Central memory CD8-positive, alpha-beta T cell (primary cell): ENCODE measurements around the gene IREB2.
"Not testable (repeated sequence)": the region's sequence is repeated elsewhere in the genome, so short reads cannot be mapped to it uniquely, and the experiment has no call there.

ENCODE experiments used
- ATAC-seq: fragments of 150-1000 bp; cut with Tn5 transposase; replicated peaks from 2 replicates; pipeline ENCODE4 v1.10.0; 2022; ENCODE audit warnings: mild to moderate bottlenecking, moderate FRiP score, moderate number of reproducible peaks; ENCODE audit not compliant: poor library complexity, severe bottlenecking; ENCODE audit errors: extremely low read depth
- DNase-seq, 2 donors: peaks; one replicate each; pipeline ENCODE4 v3.0.0; 2021; ENCODE audit warnings: low spot score in 2 of 2
- H3K27ac Mint-ChIP-seq: one replicate; pipeline ENCODE4 v1.8.0; 2022; ENCODE audit warnings: low read depth, mild to moderate bottlenecking, moderate library complexity, mixed read lengths
- H3K27me3 Mint-ChIP-seq: one replicate; pipeline ENCODE4 v1.8.0; 2022; ENCODE audit warnings: mixed read lengths
- H3K36me3 Mint-ChIP-seq: one replicate; pipeline ENCODE4 v1.8.0; 2022; ENCODE audit warnings: mild to moderate bottlenecking, moderate library complexity, mixed read lengths; ENCODE audit not compliant: insufficient read depth
- H3K4me1 Mint-ChIP-seq: one replicate; pipeline ENCODE4 v1.8.0; 2022; ENCODE audit warnings: mixed read lengths
- H3K4me3 Mint-ChIP-seq: one replicate; pipeline ENCODE4 v1.8.0; 2022; ENCODE audit warnings: mild to moderate bottlenecking, moderate library complexity, mixed read lengths
- H3K9me3 Mint-ChIP-seq: one replicate; pipeline ENCODE4 v1.8.0; 2022; ENCODE audit warnings: mixed read lengths

IREB2 gene

GRCh38 chr15:78427953-78428352 is 10.1 kb upstream of the IREB2 start:
- Mint-ChIP-seq H3K27me3 (peaks cover 74% of the 10 kb centered on the region), H3K36me3 (no peaks in the 10 kb centered on the region), H3K9me3 (no peaks in the 10 kb centered on the region), H3K4me3 (no peak overlapping the region), H3K4me1 (peaks cover 6% of the 10 kb centered on the region), H3K27ac (no peak overlapping the region)
- ATAC-seq (no peak), DNase-seq (no peak)

GRCh38 chr15:78429477-78429876 is 8.5 kb upstream of the IREB2 start:
- Mint-ChIP-seq H3K4me1 (peaks cover 6% of the 10 kb centered on the region), H3K36me3 (no peaks in the 10 kb centered on the region), H3K9me3 (no peaks in the 10 kb centered on the region), H3K4me3 (no peak overlapping the region), H3K27me3 (peaks cover 66% of the 10 kb centered on the region), H3K27ac (no peak overlapping the region)
- DNase-seq (no peak), ATAC-seq (no peak)

GRCh38 chr15:78431955-78432354 is 6.1 kb upstream of the IREB2 start:
- H3K9me3 Mint-ChIP-seq, result no peaks in the 10 kb centered on the region
- no peak for DNase-seq
- peaks cover 3% of the 10 kb centered on the region for H3K36me3 Mint-ChIP-seq
- no peak for ATAC-seq
- H3K4me3 Mint-ChIP-seq, result no peak overlapping the region
- H3K4me1 Mint-ChIP-seq, result peaks cover 6% of the 10 kb centered on the region
- H3K27ac Mint-ChIP-seq, result no peak overlapping the region
- peaks cover 45% of the 10 kb centered on the region for H3K27me3 Mint-ChIP-seq

- Mint-ChIP-seq H3K27ac (no peak overlapping the region), H3K4me3 (no peak overlapping the region), H3K9me3 (no peaks in the 10 kb centered on the region), H3K36me3 (peaks cover 5% of the 10 kb centered on the region), H3K27me3 (peaks cover 45% of the 10 kb centered on the region), H3K4me1 (peaks cover 12% of the 10 kb centered on the region)
- DNase-seq (no peak), ATAC-seq (no peak)
These were observed 5.4 kb upstream of the IREB2 start for GRCh38 chr15:78432664-78433063.

- Mint-ChIP-seq H3K9me3 (no peaks in the 10 kb centered on the region), H3K27ac (no peak overlapping the region), H3K27me3 (peaks cover 43% of the 10 kb centered on the region), H3K4me3 (no peak overlapping the region), H3K4me1 (peaks cover 17% of the 10 kb centered on the region), H3K36me3 (peaks cover 19% of the 10 kb centered on the region)
- no peak for ATAC-seq
- DNase-seq, result no peak
These were observed 3.9 kb upstream of the IREB2 start for GRCh38 chr15:78434134-78434533.

GRCh38 chr15:78434711-78435110 is 3.3 kb upstream of the IREB2 start:
- H3K4me3 Mint-ChIP-seq, H3K27ac Mint-ChIP-seq, ATAC-seq, H3K9me3 Mint-ChIP-seq, DNase-seq: not testable (repeated sequence)
- peaks cover 37% of the 10 kb centered on the region for H3K27me3 Mint-ChIP-seq
- peaks cover 20% of the 10 kb centered on the region for H3K36me3 Mint-ChIP-seq
- H3K4me1 Mint-ChIP-seq, result peaks cover 20% of the 10 kb centered on the region

GRCh38 chr15:78437107-78437761 is 782 bp upstream of the IREB2 start:
- Mint-ChIP-seq H3K9me3 (no peaks in the 10 kb centered on the region), H3K36me3 (peaks cover 37% of the 10 kb centered on the region), H3K4me1 (peaks cover 33% of the 10 kb centered on the region), H3K27ac (peak overlapping the region; percentile 83), H3K4me3 (peak overlapping the region; percentile 84), H3K27me3 (peaks cover 12% of the 10 kb centered on the region)
- DNase-seq, result no peak
- ATAC-seq, result peak; percentile 5

- H3K36me3 Mint-ChIP-seq, result peaks cover 44% of the 10 kb centered on the region
- no peak for DNase-seq
- peak overlapping the region; percentile 83 for H3K27ac Mint-ChIP-seq
- no peak for ATAC-seq
- no peaks in the 10 kb centered on the region for H3K9me3 Mint-ChIP-seq
- H3K4me1 Mint-ChIP-seq, result peaks cover 45% of the 10 kb centered on the region
- no peaks in the 10 kb centered on the region for H3K27me3 Mint-ChIP-seq
- peak overlapping the region; percentile 84 for H3K4me3 Mint-ChIP-seq
These were observed 736 bp downstream of the IREB2 start for GRCh38 chr15:78438619-78439285.

GRCh38 chr15:78440375-78441373 is 2.7 kb downstream of the IREB2 start:
- Mint-ChIP-seq H3K36me3 (peaks cover 54% of the 10 kb centered on the region), H3K4me3 (peak overlapping the region; percentile 84), H3K4me1 (peaks cover 57% of the 10 kb centered on the region), H3K27me3 (no peaks in the 10 kb centered on the region), H3K27ac (no peak overlapping the region), H3K9me3 (no peaks in the 10 kb centered on the region)
- DNase-seq (no peak), ATAC-seq (no peak)

- DNase-seq, result no peak
- no peak for ATAC-seq
- Mint-ChIP-seq H3K9me3 (no peaks in the 10 kb centered on the region), H3K4me3 (no peak overlapping the region), H3K27me3 (no peaks in the 10 kb centered on the region), H3K36me3 (peaks cover 56% of the 10 kb centered on the region), H3K27ac (no peak overlapping the region), H3K4me1 (peaks cover 71% of the 10 kb centered on the region)
These were observed 6.2 kb downstream of the IREB2 start for GRCh38 chr15:78444255-78444654.

GRCh38 chr15:78445875-78446274 is 7.9 kb downstream of the IREB2 start:
- no peaks in the 10 kb centered on the region for H3K9me3 Mint-ChIP-seq
- ATAC-seq, result no peak
- H3K4me1 Mint-ChIP-seq, result peaks cover 80% of the 10 kb centered on the region
- H3K4me3 Mint-ChIP-seq, result no peak overlapping the region
- no peaks in the 10 kb centered on the region for H3K27me3 Mint-ChIP-seq
- H3K27ac Mint-ChIP-seq, result peak overlapping the region; percentile 8
- DNase-seq, result no peak
- peaks cover 50% of the 10 kb centered on the region for H3K36me3 Mint-ChIP-seq

- Mint-ChIP-seq H3K27me3 (no peaks in the 10 kb centered on the region), H3K4me3 (no peak overlapping the region), H3K9me3 (no peaks in the 10 kb centered on the region), H3K36me3 (peaks cover 44% of the 10 kb centered on the region), H3K27ac (peak overlapping the region; percentile 8), H3K4me1 (peaks cover 73% of the 10 kb centered on the region)
- no peak for ATAC-seq
- no peak for DNase-seq
These were observed 8.5 kb downstream of the IREB2 start for GRCh38 chr15:78446551-78446950.
